Heart left ventricle (tissue), 13 donors: ENCODE data around the gene HDGFL2.

Source experiments
- CTCF ChIP-seq, 12 donors: fragments of 200-600 bp; sonication (generic) in 4 of 12; IDR thresholded peaks; one replicate each; pipeline versions ENCODE4 v1.5.0 to v1.8.0; 2018 to 2022; ENCODE audit warnings: antibody characterized with exemption in 12 of 12, mild to moderate bottlenecking in 5 of 12
- POLR2A ChIP-seq, 2 donors: fragments of 450-650 bp; IDR thresholded peaks; one replicate each; pipeline ENCODE4 v1.6.1; 2017; ENCODE audit warnings: antibody characterized with exemption in 2 of 2, mild to moderate bottlenecking in 2 of 2, moderate library complexity in 2 of 2
- donor health status: ischemic (EF 13 %, LVEDD 7.1; RV severe dilation, severe dysfunction).
- donor health status: DM: no; HTN: yes; CAD: no.
- donor health status: DM: no; HTN: no; CAD: no.
- donor health status: ischemic (EF 25% LVEDD 6.9; RV normal size, moderate dysfunction).
- donor health status: ischemic (EF 25% LVEDD 5.7; RV mildly dilated, moderate dysfunction).
- donor health status: ischemic (EF 35%, LVEDD 5.7; RV mildly dilated, moderate dysfunction).
- donor health status: nonischemic (EF 11% LVEDD 7.7; RV severe dilation, severe dysfunction).
- donor health status: DM: yes; HTN: yes; CAD: no.
- donor health status: PGD.
- donor health status: ischemic (EF 29% LVEDD 5.4; RV normal size, mild dysfunction).
- donor health status: nonischemic (EF 23%, LVEDD 6.1; RV moderate dilation, normal function).

DNA sequence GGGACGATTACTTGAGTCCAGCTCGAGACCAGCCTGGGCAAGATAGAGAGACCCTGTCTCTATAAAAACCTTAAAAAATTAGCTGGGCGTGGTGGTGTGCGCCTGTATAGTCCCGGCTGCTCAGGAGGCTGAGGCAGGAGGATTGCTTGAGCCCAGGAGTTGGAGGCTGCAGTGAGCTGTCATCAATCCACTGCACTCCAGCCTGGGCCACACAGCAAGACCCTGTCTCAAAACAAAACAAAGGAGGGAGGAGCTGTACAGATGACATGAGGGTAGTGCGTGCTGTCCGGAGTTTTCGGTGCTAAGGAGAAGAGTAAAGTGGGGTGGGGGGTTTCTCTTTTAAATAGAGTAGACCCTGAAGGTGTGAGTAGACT, 22.6 kb downstream of the HDGFL2 start:
- TF ChIP-seq CTCF (IDR thresholded peaks at IDR 0.05) (no peak), POLR2A (IDR thresholded peaks at IDR 0.05) (no peak)
